Stromal cell of bone marrow (primary cell): Measurements from ENCODE around the gene WBP2.

ENCODE experiments used
- DNase-seq: peaks from one replicate; pipeline ENCODE4 v3.0.0-alpha.2; 2012; ENCODE audit warnings: low read depth

The WBP2 gene

GRCh38 chr17:75827308-75828075 is 27.6 kb downstream of the WBP2 start:
- peak; percentile 17 for DNase-seq

GRCh38 chr17:75826561-75827307 is 28.4 kb downstream of the WBP2 start:
- no peak for DNase-seq

GRCh38 chr17:75825748-75826370 is 29.3 kb downstream of the WBP2 start:
- no peak for DNase-seq

DNA sequence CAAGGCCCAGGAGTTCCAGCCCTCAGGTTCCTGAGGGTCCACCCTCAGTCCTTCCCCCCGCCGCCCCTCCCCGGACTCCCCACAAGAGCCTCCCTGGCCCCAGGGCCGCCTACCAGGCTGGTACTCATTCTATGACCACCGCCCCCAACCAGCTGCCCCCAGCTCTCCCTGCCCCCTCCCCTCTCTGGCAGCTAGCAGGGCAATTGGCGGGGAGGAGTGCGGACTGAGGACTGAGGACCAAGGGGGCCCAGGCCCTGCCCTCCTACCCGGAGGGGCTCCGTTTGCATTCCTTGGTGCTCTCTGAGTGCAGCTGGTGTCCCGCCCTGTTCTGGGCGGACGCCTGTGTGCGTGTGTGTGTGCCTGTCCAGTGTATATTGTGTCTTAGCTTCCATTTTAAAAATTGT is 30.0 kb downstream of the WBP2 start:
- no peak for DNase-seq

GRCh38 chr17:75824666-75825065 is 30.5 kb downstream of the WBP2 start:
- DNase-seq = no peak

DNA sequence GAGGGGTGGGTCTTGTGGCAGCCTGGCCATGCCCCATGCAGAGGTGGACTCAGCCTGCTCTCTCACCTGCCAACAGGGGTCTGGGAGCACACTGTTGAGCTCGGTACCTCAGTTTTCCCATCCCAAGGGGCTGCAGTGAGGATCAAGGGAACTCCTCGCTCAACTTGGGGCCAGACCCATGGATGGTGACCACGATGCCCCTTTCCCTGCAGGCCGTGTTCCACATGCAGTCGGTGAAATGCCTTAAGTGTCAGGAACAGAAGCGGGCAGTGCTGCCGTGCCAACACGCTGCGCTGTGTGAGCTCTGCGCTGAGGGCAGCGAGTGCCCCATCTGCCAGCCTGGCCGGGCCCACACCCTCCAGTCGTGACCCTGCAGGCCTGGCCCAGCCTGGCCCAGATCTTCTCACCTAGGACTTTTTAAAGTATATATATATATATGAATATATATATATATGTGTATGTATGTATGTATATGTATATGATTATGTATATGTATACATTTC is 31.0 kb downstream of the WBP2 start:
- DNase-seq = no peak

- no peak for DNase-seq
Measured at GRCh38 chr17:75823257-75824041, 31.7 kb downstream of the WBP2 start.

DNA sequence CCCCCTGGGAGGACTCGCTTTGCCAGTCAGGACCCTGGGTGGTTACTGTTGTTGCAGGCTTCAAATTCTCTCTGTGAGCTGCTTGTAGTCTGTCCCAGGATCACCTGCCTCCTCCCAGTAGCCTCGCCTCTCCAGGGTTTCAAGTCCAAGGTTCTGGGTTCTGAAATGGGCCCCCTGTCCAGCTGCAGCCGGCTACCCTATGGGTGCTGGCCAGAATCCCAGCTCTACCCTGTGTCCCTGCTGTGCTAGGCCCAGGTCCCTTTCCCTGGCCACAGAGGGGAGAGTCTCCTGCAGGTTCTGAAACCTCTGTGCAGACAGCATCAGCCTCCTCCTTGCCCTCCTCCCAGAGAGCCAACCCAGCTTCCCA is 32.4 kb downstream of the WBP2 start:
- no peak for DNase-seq

DNA sequence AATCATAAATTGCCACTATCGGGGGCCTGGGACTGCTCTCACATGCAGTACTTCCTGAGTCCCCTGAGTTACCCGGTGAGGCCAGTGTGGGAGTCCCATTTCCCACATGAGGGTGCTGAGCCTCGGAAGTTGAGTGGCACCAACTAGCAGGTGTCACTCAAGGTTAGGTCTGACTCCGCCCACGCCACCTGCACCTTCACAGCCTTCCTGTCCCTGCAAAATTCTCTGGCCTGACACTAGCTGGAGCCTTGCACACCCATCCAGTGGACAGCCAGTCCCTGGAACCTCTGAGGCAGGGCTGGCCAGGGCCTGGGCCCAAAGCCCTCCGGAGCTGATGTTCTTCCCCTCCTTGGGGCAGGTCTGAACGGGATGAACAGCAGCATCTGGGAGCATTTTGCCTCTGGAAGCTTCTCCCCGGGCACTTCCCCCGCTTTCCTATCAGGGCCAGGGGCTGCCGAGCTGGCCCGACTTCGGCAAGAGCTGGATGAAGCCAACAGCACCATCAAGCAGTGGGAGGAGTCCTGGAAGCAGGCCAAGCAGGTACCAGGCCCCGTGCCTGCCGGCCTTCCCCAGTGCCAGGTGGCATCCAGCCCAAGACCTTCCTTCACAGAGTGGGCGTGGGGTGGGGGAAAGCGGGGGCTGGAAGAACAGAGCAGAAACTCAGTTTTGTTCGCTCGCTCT is 32.9 kb downstream of the WBP2 start:
- DNase-seq = no peak

GRCh38 chr17:75821552-75821951 is 33.6 kb downstream of the WBP2 start:
- DNase-seq = no peak

- DNase-seq = no peak
Measured at GRCh38 chr17:75820094-75821080, 34.7 kb downstream of the WBP2 start.

DNA sequence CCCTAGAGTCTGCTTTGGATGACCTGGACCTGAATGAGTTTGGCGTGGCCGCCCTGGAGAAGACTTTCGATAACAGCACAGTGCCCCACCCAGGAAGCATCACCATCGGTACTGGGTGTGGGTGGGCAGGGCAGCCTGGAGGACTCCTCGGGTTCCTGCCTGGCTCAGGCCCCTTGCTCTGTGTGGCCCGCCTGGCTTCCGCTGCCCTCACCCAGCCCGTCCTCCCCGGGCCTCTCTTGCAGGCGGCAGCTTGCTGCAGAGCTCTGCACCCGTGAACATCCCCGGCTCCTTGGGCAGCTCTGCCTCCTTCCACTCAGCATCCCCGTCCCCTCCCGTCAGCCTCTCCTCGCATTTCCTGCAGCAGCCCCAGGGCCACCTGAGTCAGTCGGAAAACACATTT is 35.5 kb downstream of the WBP2 start:
- DNase-seq = no peak

GRCh38 chr17:75819116-75819515 is 36.0 kb downstream of the WBP2 start:
- no peak for DNase-seq

GRCh38 chr17:75818326-75818885 is 36.7 kb downstream of the WBP2 start:
- DNase-seq = no peak

DNA sequence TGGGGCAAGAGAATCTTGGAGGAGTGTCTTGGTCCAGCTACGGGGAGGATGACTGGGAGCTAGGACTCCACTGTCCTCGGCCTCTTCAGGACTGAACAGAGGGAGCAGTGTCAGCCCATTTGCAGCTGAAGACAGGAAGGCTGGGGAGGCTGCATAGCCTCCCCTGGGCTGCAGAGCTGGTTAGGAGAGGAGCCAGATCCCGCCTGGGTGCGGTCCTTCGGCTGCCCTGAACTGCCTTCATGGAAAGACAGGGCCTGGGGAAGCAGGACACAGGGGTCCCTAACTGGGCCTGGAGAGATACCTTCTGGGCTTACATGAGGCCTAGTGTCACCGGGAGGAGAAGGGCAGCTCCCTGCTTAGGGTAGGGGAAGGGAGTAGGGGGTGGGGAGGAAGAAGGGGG is 37.6 kb downstream of the WBP2 start:
- DNase-seq = no peak

GRCh38 chr17:75816693-75817092 is 38.4 kb downstream of the WBP2 start:
- DNase-seq = no peak

DNA sequence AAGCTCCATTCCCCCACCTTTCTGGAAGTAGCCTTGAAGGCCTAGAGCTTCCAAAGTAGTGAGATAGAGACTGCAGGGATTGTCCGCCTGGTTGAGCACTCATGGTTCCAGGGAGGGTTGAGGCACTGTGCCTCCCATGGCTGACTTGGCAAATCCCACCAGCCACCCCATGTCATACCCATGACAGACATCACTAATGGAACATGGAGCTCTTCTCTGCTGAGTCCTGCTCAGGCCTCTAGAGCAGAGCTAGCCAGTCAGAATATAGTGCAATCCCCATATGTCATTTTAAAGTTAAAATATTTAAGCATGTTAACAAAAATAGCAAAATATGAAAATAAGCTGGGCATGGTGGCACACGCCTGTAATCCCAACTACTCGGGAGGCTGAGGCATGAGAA is 39.7 kb downstream of the WBP2 start:
- DNase-seq = no peak

- no peak for DNase-seq
Measured at GRCh38 chr17:75814900-75815373, 40.2 kb downstream of the WBP2 start.

DNA sequence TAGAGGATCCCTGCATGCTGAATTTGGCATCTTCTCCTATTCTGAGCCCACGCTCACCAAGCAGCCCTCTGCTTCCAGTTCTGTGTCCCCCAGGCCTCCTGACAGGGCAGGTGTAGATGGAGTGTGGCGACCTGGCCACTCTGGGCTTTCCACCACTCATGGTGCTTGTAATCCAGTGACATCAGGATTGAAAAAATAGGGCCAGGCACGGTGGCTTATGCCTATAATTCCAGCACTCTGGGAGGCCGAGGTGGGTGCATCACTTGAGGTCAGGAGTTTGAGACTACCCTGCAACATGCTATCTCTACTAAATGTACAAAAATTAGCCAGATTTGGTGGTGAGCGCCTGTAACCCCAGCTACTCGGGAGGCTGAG is 41.1 kb downstream of the WBP2 start:
- no peak for DNase-seq
